Measurements from ENCODE around the gene PARD3B. TPM values are rescaled to one million over a fixed set of nuclear protein-coding genes. Genes with fewer than 3 reads are reported as not detected.

Gene PARD3B
- total RNA-seq, 2 donors from 2014 or later, result 14.7 to 25.0 TPM

DNA sequence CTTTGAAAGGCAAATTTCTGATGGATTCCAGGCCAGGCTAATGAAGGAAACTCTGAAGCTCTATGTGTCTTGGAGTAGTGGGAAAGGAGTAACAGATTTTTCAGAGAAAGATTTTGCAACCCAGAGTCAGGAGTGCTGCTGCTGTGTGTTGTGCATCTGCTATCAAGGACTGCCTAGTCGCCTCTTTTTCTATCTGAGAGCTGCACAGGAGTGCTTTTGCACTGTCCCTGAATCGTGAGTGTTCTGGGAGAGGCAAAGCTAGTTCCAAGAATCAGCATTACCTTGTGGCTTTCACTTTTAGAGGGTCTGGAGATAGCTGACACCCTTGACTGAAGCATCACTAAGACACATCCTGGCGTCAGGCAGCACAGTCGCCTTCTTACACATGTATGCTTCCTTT is 336.4 kb downstream of the PARD3B start:
- Histone ChIP-seq H3K4me3 (no peak overlapping the region), H3K9me3 (no peaks in the 10 kb centered on the region), H3K36me3 (no peaks in the 10 kb centered on the region), H3K27me3 (replicated peaks; ENCODE audit: insufficient read depth) (no peaks in the 10 kb centered on the region), H3K4me1 (replicated peaks) (no peaks in the 10 kb centered on the region), H3K27ac (no peak overlapping the region)
- WGBS, result 88% methylated on average over 4 of the region's 4 CpGs
- DNase-seq (ENCODE audit: low spot score), result no peak
- no peak for TF ChIP-seq POLR2A (IDR thresholded peaks at IDR 0.05)
- intact Hi-C loops (cut with DNase I), result loop anchor here (10.0 kb wide), 1 partner anchor 557 kb away; no protein-coding TSS in a partner anchor

DNA sequence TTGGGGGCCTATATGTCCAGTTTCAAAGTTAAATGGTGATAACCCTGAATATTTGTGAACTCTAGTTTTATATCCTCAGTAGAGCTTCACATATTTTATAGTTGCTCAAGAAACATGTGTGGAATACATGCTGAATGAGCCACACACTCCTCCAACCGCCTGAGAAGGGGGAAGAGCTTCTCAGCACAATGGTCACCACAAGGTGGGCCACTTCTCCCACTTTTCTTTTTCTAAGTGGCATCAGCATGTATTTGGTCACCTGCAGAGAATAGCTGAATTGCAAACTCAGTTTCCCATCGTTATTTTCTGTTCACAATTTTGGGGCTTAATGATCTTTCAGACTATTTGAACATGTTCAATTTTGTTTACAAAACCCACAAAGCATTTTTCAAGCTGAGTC is 340.5 kb downstream of the PARD3B start:
- Histone ChIP-seq H3K4me1 (replicated peaks) (no peaks in the 10 kb centered on the region), H3K27me3 (replicated peaks; ENCODE audit: insufficient read depth) (no peaks in the 10 kb centered on the region), H3K9me3 (no peaks in the 10 kb centered on the region), H3K36me3 (no peaks in the 10 kb centered on the region), H3K4me3 (no peak overlapping the region), H3K27ac (no peak overlapping the region)
- DNase-seq (ENCODE audit: low spot score), result no peak
- 61% methylated on average over 2 of the region's 2 CpGs for WGBS
- TF ChIP-seq CTCF (IDR thresholded peaks at IDR 0.05), result no peak
- intact Hi-C loops (cut with DNase I), result loop anchor here (10.0 kb wide), 1 partner anchor 561 kb away; no protein-coding TSS in a partner anchor

GRCh38 chr2:204886713-204887112 is 341.4 kb downstream of the PARD3B start:
- Histone ChIP-seq H3K27me3 (replicated peaks; ENCODE audit: insufficient read depth) (no peaks in the 10 kb centered on the region), H3K9me3 (no peaks in the 10 kb centered on the region), H3K27ac (no peak overlapping the region), H3K4me1 (replicated peaks) (no peaks in the 10 kb centered on the region), H3K36me3 (no peaks in the 10 kb centered on the region), H3K4me3 (no peak overlapping the region)
- 81% methylated on average over 1 of the region's 1 CpG for WGBS
- intact Hi-C loops (cut with DNase I), result loop anchor here (10.0 kb wide), 1 partner anchor 562 kb away; no protein-coding TSS in a partner anchor
- TF ChIP-seq POLR2AphosphoS5 (IDR thresholded peaks at IDR 0.05) (no peak), POLR2A (IDR thresholded peaks at IDR 0.05) (no peak), CTCF (IDR thresholded peaks at IDR 0.05) (no peak)
- DNase-seq (ENCODE audit: low spot score), result no peak

GRCh38 chr2:204888222-204888621 is 342.9 kb downstream of the PARD3B start:
- Histone ChIP-seq H3K9me3 (no peaks in the 10 kb centered on the region), H3K4me3 (no peak overlapping the region), H3K27me3 (replicated peaks; ENCODE audit: insufficient read depth) (no peaks in the 10 kb centered on the region), H3K4me1 (replicated peaks) (no peaks in the 10 kb centered on the region), H3K36me3 (no peaks in the 10 kb centered on the region), H3K27ac (no peak overlapping the region)
- TF ChIP-seq CTCF (IDR thresholded peaks at IDR 0.05), result no peak
- TF ChIP-seq POLR2A (IDR thresholded peaks at IDR 0.05), result no peak
- TF ChIP-seq POLR2AphosphoS5 (IDR thresholded peaks at IDR 0.05), result no peak
- no peak for DNase-seq (ENCODE audit: low spot score)
- intact Hi-C loops (cut with DNase I), result loop anchor here (10.0 kb wide), 1 partner anchor 563 kb away; no protein-coding TSS in a partner anchor

GRCh38 chr2:204890680-204891079 is 345.4 kb downstream of the PARD3B start:
- 93% methylated on average over 2 of the region's 2 CpGs for WGBS
- no peak for DNase-seq (ENCODE audit: low spot score)
- no peaks in the 10 kb centered on the region for H3K4me1 ChIP-seq (replicated peaks)
- intact Hi-C loops (cut with DNase I), result no loop called here
- no peak for TF ChIP-seq POLR2AphosphoS5 (IDR thresholded peaks at IDR 0.05)
- no peaks in the 10 kb centered on the region for H3K9me3 ChIP-seq
- no peaks in the 10 kb centered on the region for H3K36me3 ChIP-seq
- no peak overlapping the region for H3K27ac ChIP-seq
- no peaks in the 10 kb centered on the region for H3K27me3 ChIP-seq (replicated peaks; ENCODE audit: insufficient read depth)
- H3K4me3 ChIP-seq, result no peak overlapping the region

GRCh38 chr2:204891739-204892138 is 346.5 kb downstream of the PARD3B start:
- Histone ChIP-seq H3K36me3 (no peaks in the 10 kb centered on the region), H3K27ac (no peak overlapping the region), H3K4me1 (replicated peaks) (no peaks in the 10 kb centered on the region), H3K4me3 (no peak overlapping the region), H3K9me3 (no peaks in the 10 kb centered on the region), H3K27me3 (replicated peaks; ENCODE audit: insufficient read depth) (no peaks in the 10 kb centered on the region)
- intact Hi-C loops (cut with DNase I), result no loop called here
- WGBS, result 94% methylated on average over 2 of the region's 2 CpGs
- TF ChIP-seq CTCF (IDR thresholded peaks at IDR 0.05) (no peak), POLR2AphosphoS5 (IDR thresholded peaks at IDR 0.05) (no peak), POLR2A (IDR thresholded peaks at IDR 0.05) (no peak)
- no peak for DNase-seq (ENCODE audit: low spot score)

All from prostate gland (tissue), 2 donors.